Astrocyte (in vitro differentiated cells and primary cell): ENCODE results near the gene NPLOC4. TPM values are rescaled to one million over a fixed set of nuclear protein-coding genes. Genes with fewer than 3 reads are reported as not detected.

ENCODE experiments used
- DNase-seq: peaks from one replicate; pipeline ENCODE4 v3.0.0-alpha.2; 2010; ENCODE audit warnings: low read depth
- FAIRE-seq: peaks from 2 replicates; lab custom pipeline; 2011; peaks lifted over from hg19 to GRCh38; lab: Jason Lieb, UNC
- H2AFZ ChIP-seq: 2 replicates; pipeline ENCODE4 v1.6.0; 2012; ENCODE audit warnings: low read depth, low read length, inconsistent platforms
- H3K27ac ChIP-seq: 2 replicates; pipeline ENCODE4 v1.5.1; 2011; ENCODE audit warnings: low read depth, low read length, inconsistent platforms
- H3K27me3 ChIP-seq: 2 replicates; pipeline ENCODE4 v1.6.0; 2011; ENCODE audit warnings: low read length, inconsistent platforms; ENCODE audit not compliant: insufficient read depth
- H3K36me3 ChIP-seq: 2 replicates; pipeline ENCODE4 v1.5.1; 2011; ENCODE audit warnings: low read length, inconsistent platforms; ENCODE audit not compliant: insufficient read depth
- H3K4me1 ChIP-seq: 2 replicates; pipeline ENCODE4 v1.5.1; 2011; ENCODE audit warnings: low read length, inconsistent platforms; ENCODE audit not compliant: insufficient read depth
- H3K4me2 ChIP-seq: 2 replicates; pipeline ENCODE4 v1.6.0; 2012; ENCODE audit warnings: low read length, inconsistent platforms
- H3K4me3 ChIP-seq: 2 replicates; pipeline ENCODE4 v1.5.1; 2011; ENCODE audit warnings: low read depth, mild to moderate bottlenecking, low read length, inconsistent platforms; ENCODE audit not compliant: insufficient read depth
- H3K79me2 ChIP-seq: 2 replicates; pipeline ENCODE4 v1.6.0; 2012; ENCODE audit warnings: mild to moderate bottlenecking, low read length, inconsistent platforms; ENCODE audit not compliant: insufficient read depth
- H3K9ac ChIP-seq: 2 replicates; pipeline ENCODE4 v1.6.0; 2012; ENCODE audit warnings: mild to moderate bottlenecking, low read length, inconsistent platforms
- H3K9me3 ChIP-seq: 2 replicates; pipeline ENCODE4 v1.5.1; 2012; ENCODE audit warnings: low read depth, mild to moderate bottlenecking, low read length, inconsistent platforms; ENCODE audit not compliant: insufficient read depth
- H4K20me1 ChIP-seq: 2 replicates; pipeline ENCODE4 v1.6.0; 2012; ENCODE audit warnings: low read length, inconsistent platforms; ENCODE audit not compliant: insufficient read depth
- H3K27ac Mint-ChIP-seq: one replicate; pipeline ENCODE4 v1.8.0; 2021; ENCODE audit warnings: mild to moderate bottlenecking, mixed read lengths; ENCODE audit not compliant: unreplicated experiment
- H3K27me3 Mint-ChIP-seq: one replicate; pipeline ENCODE4 v1.8.0; 2021; ENCODE audit warnings: low read depth, mixed read lengths; ENCODE audit not compliant: unreplicated experiment
- H3K36me3 Mint-ChIP-seq: one replicate; pipeline ENCODE4 v1.8.0; 2021; ENCODE audit warnings: low read depth, mixed read lengths; ENCODE audit not compliant: unreplicated experiment
- H3K4me1 Mint-ChIP-seq: one replicate; pipeline ENCODE4 v1.8.0; 2021; ENCODE audit warnings: low read depth, mixed read lengths; ENCODE audit not compliant: unreplicated experiment
- H3K4me3 Mint-ChIP-seq: one replicate; pipeline ENCODE4 v1.8.0; 2021; ENCODE audit warnings: mild to moderate bottlenecking, moderate library complexity, mixed read lengths; ENCODE audit not compliant: unreplicated experiment
- H3K9me3 Mint-ChIP-seq: one replicate; pipeline ENCODE4 v1.8.0; 2021; ENCODE audit warnings: mild to moderate bottlenecking, mixed read lengths; ENCODE audit not compliant: unreplicated experiment
- CTCF ChIP-seq: IDR thresholded peaks from 2 replicates; pipeline ENCODE4 v1.5.1; 2011; ENCODE audit warnings: low read depth, mild to moderate bottlenecking, inconsistent platforms, low read length, moderate library complexity; ENCODE audit not compliant: insufficient read depth
- EZH2 ChIP-seq: IDR thresholded peaks from 2 replicates; pipeline ENCODE4 v1.6.1; 2012; ENCODE audit warnings: mild to moderate bottlenecking, low read length, inconsistent platforms; ENCODE audit not compliant: insufficient read depth
- total RNA-seq: library from RNA; stranded (reverse); gene quantifications from 2 replicates; pipeline ENCODE4 v1.2.1, GENCODE V29; 2021

The NPLOC4 gene
- total RNA-seq, 1 donor from 2014 or later = 125 TPM

- Histone ChIP-seq H3K36me3 (peaks cover 10% of the 10 kb centered on the region), H3K4me1 (peaks cover 68% of the 10 kb centered on the region), H3K9me3 (no peaks in the 10 kb centered on the region), H3K79me2 (peaks cover 61% of the 10 kb centered on the region), H4K20me1 (peaks cover 18% of the 10 kb centered on the region), H3K9ac (peak overlapping the region; percentile 51), H2AFZ (no peak overlapping the region), H3K27me3 (no peaks in the 10 kb centered on the region), H3K4me3 (no peak overlapping the region), H3K4me2 (peak overlapping the region; percentile 75), H3K27ac (peak overlapping the region; percentile 85)
- no peak for TF ChIP-seq EZH2
- TF ChIP-seq CTCF = no peak
- FAIRE-seq (no peak), DNase-seq (peak; percentile 67)
- H3K27me3 Mint-ChIP-seq = no peaks in the 10 kb centered on the region
- peak overlapping the region; percentile 97 for H3K27ac Mint-ChIP-seq
- peaks cover 2% of the 10 kb centered on the region for H3K9me3 Mint-ChIP-seq
- H3K36me3 Mint-ChIP-seq = peaks cover 46% of the 10 kb centered on the region
- peak overlapping the region; percentile 77 for H3K4me3 Mint-ChIP-seq
- H3K4me1 Mint-ChIP-seq = peaks cover 64% of the 10 kb centered on the region
Measured at GRCh38 chr17:81578038-81578441, 58.9 kb downstream of the NPLOC4 start.

- H3K27ac ChIP-seq = peak overlapping the region; percentile 85
- no peaks in the 10 kb centered on the region for H3K27me3 Mint-ChIP-seq
- peaks cover 62% of the 10 kb centered on the region for H3K4me1 ChIP-seq
- H3K4me1 Mint-ChIP-seq = peaks cover 62% of the 10 kb centered on the region
- TF ChIP-seq CTCF (no peak), EZH2 (no peak)
- H4K20me1 ChIP-seq = peaks cover 18% of the 10 kb centered on the region
- H3K9me3 ChIP-seq = no peaks in the 10 kb centered on the region
- H3K27ac Mint-ChIP-seq = peak overlapping the region; percentile 97
- FAIRE-seq (no peak), DNase-seq (no peak)
- no peaks in the 10 kb centered on the region for H3K27me3 ChIP-seq
- H3K4me3 ChIP-seq = peak overlapping the region; percentile 25
- H3K4me3 Mint-ChIP-seq = peak overlapping the region; percentile 77
- H3K4me2 ChIP-seq = peak overlapping the region; percentile 75
- peaks cover 2% of the 10 kb centered on the region for H3K9me3 Mint-ChIP-seq
- H3K36me3 Mint-ChIP-seq = peaks cover 47% of the 10 kb centered on the region
- H3K36me3 ChIP-seq = peaks cover 10% of the 10 kb centered on the region
- no peak overlapping the region for H2AFZ ChIP-seq
- H3K9ac ChIP-seq = peak overlapping the region; percentile 51
- H3K79me2 ChIP-seq = peaks cover 61% of the 10 kb centered on the region
Measured at GRCh38 chr17:81577278-81578000, 59.5 kb downstream of the NPLOC4 start.
